Measurements from ENCODE around the gene WDPCP. TPM values are rescaled to one million over a fixed set of nuclear protein-coding genes. Genes with fewer than 3 reads are reported as not detected.

The WDPCP gene
- total and polyA plus RNA-seq, 2 of the 8 experiments (the other 6 are each of a cell fraction or from before 2014, with no cell fraction given): 9.3 to 25.8 TPM

DNA sequence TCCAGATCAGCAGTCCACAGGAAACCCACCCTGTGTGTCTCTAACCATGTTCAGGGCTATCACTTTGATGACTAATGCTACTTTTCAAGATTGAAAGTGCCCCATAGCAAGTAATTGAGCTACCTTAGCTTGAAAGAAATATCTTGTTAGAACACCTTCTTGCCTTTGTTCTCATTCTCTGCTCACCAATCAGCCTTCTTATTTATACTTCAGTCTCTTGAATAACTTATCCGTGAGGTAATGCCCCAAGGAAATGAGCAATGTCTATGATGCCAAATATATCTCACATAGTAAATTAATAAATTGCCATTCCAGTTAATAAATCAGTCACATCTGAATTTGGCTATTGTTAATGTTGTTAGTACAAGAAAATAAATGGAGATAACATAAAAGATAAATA lies 141.6 kb downstream of the WDPCP start:
- H2BK120ac ChIP-seq (replicated peaks; ENCODE audit: low read depth, low read length): no peak overlapping the region
- H2BK12ac ChIP-seq (ENCODE audit: low read depth, low read length): no peak overlapping the region
- H3K9ac ChIP-seq (replicated peaks in 1 of 4; ENCODE audit: extremely low read depth in 1 of 4, low read depth in 3 of 4, low read length in 3 of 4): no peak overlapping the region
- no peaks in the 10 kb centered on the region; the same call in 1 of the 2 replicates for H3K79me1 ChIP-seq (ENCODE audit: low read depth, low read length)
- CTCF ChIA-PET (ENCODE audit: partially characterized antibody): interaction anchor here (0.8 to 1.5 kb wide), 3 partner anchors 22 to 294 kb away, joined by 3 to 7 read pairs (median 3); no protein-coding TSS in a partner anchor
- H4K5ac ChIP-seq (ENCODE audit: insufficient read length, low read depth, low read length): no peak overlapping the region
- H3K14ac ChIP-seq (ENCODE audit: insufficient read length): no peak overlapping the region
- no peak overlapping the region for H4K91ac ChIP-seq (replicated peaks; ENCODE audit: insufficient read length, low read length)
- no peaks in the 10 kb centered on the region for H4K20me1 ChIP-seq (replicated peaks in 1 of 2; ENCODE audit: control insufficient read depth in 1 of 2, insufficient read depth in 2 of 2, low read length in 2 of 2)
- H3K23ac ChIP-seq (ENCODE audit: insufficient read length): no peak overlapping the region
- H3K23me2 ChIP-seq (ENCODE audit: low read depth, low read length): no peaks in the 10 kb centered on the region
- no peak overlapping the region for H3K56ac ChIP-seq (replicated peaks; ENCODE audit: insufficient read length, low read depth, low read length)
- H2AK5ac ChIP-seq (ENCODE audit: low read depth, low read length): no peak overlapping the region
- no peaks in the 10 kb centered on the region for H3K4me1 ChIP-seq (replicated peaks in 1 of 4; ENCODE audit: control insufficient read depth in 3 of 4, insufficient read depth in 4 of 4, low read length in 3 of 4)
- H3K18ac ChIP-seq (ENCODE audit: extremely low read depth, low read length): no peak overlapping the region
- H3K36me3 ChIP-seq (ENCODE audit: control insufficient read depth in 2 of 4, insufficient read depth in 4 of 4, low read length in 3 of 4): no peaks in the 10 kb centered on the region
- no peak overlapping the region for H3K27ac ChIP-seq (ENCODE audit: low read depth, low read length)
- POLR2A ChIA-PET (ENCODE audit: partially characterized antibody): no interaction called here
- H2BK15ac ChIP-seq (ENCODE audit: low read length): no peak overlapping the region
- H3K4me2 ChIP-seq (ENCODE audit: insufficient read depth in 1 of 2, low read depth in 2 of 2, low read length in 2 of 2): no peak overlapping the region
- WGBS, 2 experiments (ENCODE audit: extremely low coverage in 1 of 2, insufficient coverage in 1 of 2, insufficient read length in 1 of 2, insufficient replicate concordance in 2 of 2, low coverage in 1 of 2, low lambda C conversion rate in 2 of 2, missing lambda C conversion rate in 1 of 2): 93% methylated on average over 1 of the region's 1 CpG; no CpG with 5 or more reads in 1 of the 2 experiments
- no peak overlapping the region for H3K4ac ChIP-seq (replicated peaks; ENCODE audit: insufficient read length, low read depth, low read length)
- no peaks in the 10 kb centered on the region for H3K79me2 ChIP-seq (ENCODE audit: control insufficient read depth in 1 of 2, insufficient read depth in 2 of 2, low read length in 2 of 2)
- FAIRE-seq (no peak), DNase-seq (ENCODE audit: low read depth in 1 of 2, low spot score in 2 of 2) (no peak)
- no peaks in the 10 kb centered on the region for H3K27me3 ChIP-seq (replicated peaks in 1 of 4; ENCODE audit: control insufficient read depth in 3 of 4, extremely low read depth in 1 of 4, insufficient read depth in 3 of 4, low read length in 3 of 4)
- no peak overlapping the region for H4K8ac ChIP-seq (ENCODE audit: extremely low read depth, insufficient read depth, low read length)
- H3K9me3 ChIP-seq (ENCODE audit: insufficient read depth in 2 of 2, low read depth in 1 of 2, low read length in 1 of 2): no peaks in the 10 kb centered on the region
- no peak overlapping the region for H2BK20ac ChIP-seq (ENCODE audit: low read length)
- H3K4me3 ChIP-seq (ENCODE audit: extremely low read depth in 1 of 4, insufficient read depth in 2 of 4, low read depth in 3 of 4, low read length in 4 of 4): no peak overlapping the region
- H2AFZ ChIP-seq (ENCODE audit: low read length): no peak overlapping the region
- no peak overlapping the region for H2BK5ac ChIP-seq (ENCODE audit: low read depth, low read length)
- TF ChIP-seq YY1 (IDR thresholded peaks at IDR 0.05; ENCODE audit: low read depth, low read length) (no peak), SRF (IDR thresholded peaks at IDR 0.05; ENCODE audit: low read depth, low read length) (no peak), SIX5 (IDR thresholded peaks at IDR 0.05; ENCODE audit: low read depth, low read length) (no peak), RXRA (IDR thresholded peaks at IDR 0.05; ENCODE audit: insufficient read depth, low read depth, low read length) (no peak)
